ENCODE data around the gene EVA1B. TPM values are rescaled to one million over a fixed set of nuclear protein-coding genes. Genes with fewer than 3 reads are reported as not detected.
A peak's percentile ranks its signal among the peaks of the same experiment; 100 is the strongest.

EVA1B gene
- total RNA-seq, 1 donor from 2014 or later, result 10.6 TPM

- Histone ChIP-seq H3K4me1 (peaks cover 22% of the 10 kb centered on the region), H3K36me3 (peaks cover 73% of the 10 kb centered on the region), H3K4me3 (no peak overlapping the region), H3K27ac (replicated peaks) (no peak overlapping the region), H3K27me3 (ENCODE audit: low read depth) (no peaks in the 10 kb centered on the region), H3K9me3 (replicated peaks) (no peaks in the 10 kb centered on the region)
- intact Hi-C loops (cut with micrococcal nuclease), result no loop called here
- no peak for DNase-seq
- TF ChIP-seq CTCF (IDR thresholded peaks at IDR 0.05; ENCODE audit: borderline replicate concordance), result no peak
Measured at GRCh38 chr1:36345353-36345752, 21.9 kb upstream of the EVA1B start.

GRCh38 chr1:36344395-36344680 lies 20.9 kb upstream of the EVA1B start:
- H3K4me1 ChIP-seq, result peaks cover 22% of the 10 kb centered on the region
- no peak overlapping the region for H3K4me3 ChIP-seq
- H3K9me3 ChIP-seq (replicated peaks), result no peaks in the 10 kb centered on the region
- no peak for DNase-seq
- TF ChIP-seq CTCF (IDR thresholded peaks at IDR 0.05; ENCODE audit: borderline replicate concordance), result no peak
- intact Hi-C loops (cut with micrococcal nuclease), result no loop called here
- no peaks in the 10 kb centered on the region for H3K27me3 ChIP-seq (ENCODE audit: low read depth)
- no peak overlapping the region for H3K27ac ChIP-seq (replicated peaks)
- peaks cover 73% of the 10 kb centered on the region for H3K36me3 ChIP-seq

DNA sequence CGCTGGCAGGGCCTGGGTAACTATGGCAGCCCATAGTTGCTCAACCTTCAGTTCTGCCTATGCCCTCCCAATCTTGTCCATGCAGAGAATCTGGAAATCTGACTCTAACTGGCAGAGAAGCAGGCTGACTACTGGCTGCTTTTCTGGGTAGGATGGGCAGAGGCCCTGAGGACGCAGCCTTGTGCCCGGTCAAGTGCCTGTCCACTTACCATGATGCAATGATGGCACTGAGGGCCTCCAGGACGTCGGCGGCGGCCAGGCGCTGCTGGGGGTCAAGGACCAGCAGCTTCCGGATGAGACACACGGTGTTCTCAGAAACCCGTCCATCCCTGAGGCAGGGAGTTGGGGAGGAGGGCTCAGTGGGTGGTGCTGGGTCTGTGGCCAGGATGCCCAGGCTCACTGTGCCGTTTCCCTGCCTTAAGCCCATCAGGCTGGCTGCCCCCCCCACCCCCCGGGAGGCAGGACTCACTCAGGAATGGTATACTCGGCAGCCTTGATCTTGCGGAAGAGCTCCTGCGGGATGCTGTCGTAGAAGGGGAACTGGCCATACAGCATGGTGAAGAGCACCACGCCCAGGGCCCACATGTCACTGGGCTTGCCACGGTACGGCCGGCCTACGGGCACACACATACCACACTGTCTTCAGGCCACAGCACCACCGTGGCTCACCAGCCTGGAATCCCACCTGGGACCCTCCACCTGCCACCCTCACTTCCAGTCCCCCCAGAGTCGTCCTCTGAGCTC lies 20.4 kb upstream of the EVA1B start:
- Histone ChIP-seq H3K9me3 (replicated peaks) (no peaks in the 10 kb centered on the region), H3K27me3 (ENCODE audit: low read depth) (no peaks in the 10 kb centered on the region), H3K27ac (replicated peaks) (peak overlapping the region; percentile 51), H3K4me3 (no peak overlapping the region), H3K4me1 (peaks cover 22% of the 10 kb centered on the region), H3K36me3 (peaks cover 72% of the 10 kb centered on the region)
- no peak for TF ChIP-seq CTCF (IDR thresholded peaks at IDR 0.05; ENCODE audit: borderline replicate concordance)
- intact Hi-C loops (cut with micrococcal nuclease), result no loop called here
- no peak for DNase-seq

GRCh38 chr1:36342426-36343185 lies 19.2 kb upstream of the EVA1B start:
- DNase-seq, result no peak
- no peak overlapping the region for H3K4me3 ChIP-seq
- H3K36me3 ChIP-seq, result peaks cover 60% of the 10 kb centered on the region
- H3K9me3 ChIP-seq (replicated peaks), result no peaks in the 10 kb centered on the region
- TF ChIP-seq CTCF (IDR thresholded peaks at IDR 0.05; ENCODE audit: borderline replicate concordance), result peak; percentile 77
- H3K27ac ChIP-seq (replicated peaks), result peak overlapping the region; percentile 51
- intact Hi-C loops (cut with micrococcal nuclease), result no loop called here
- no peaks in the 10 kb centered on the region for H3K27me3 ChIP-seq (ENCODE audit: low read depth)
- H3K4me1 ChIP-seq, result peaks cover 32% of the 10 kb centered on the region

- DNase-seq, result no peak
- no peaks in the 10 kb centered on the region for H3K27me3 ChIP-seq (ENCODE audit: low read depth)
- H3K36me3 ChIP-seq, result peaks cover 52% of the 10 kb centered on the region
- intact Hi-C loops (cut with micrococcal nuclease), result no loop called here
- peaks cover 40% of the 10 kb centered on the region for H3K4me1 ChIP-seq
- no peaks in the 10 kb centered on the region for H3K9me3 ChIP-seq (replicated peaks)
- TF ChIP-seq CTCF (IDR thresholded peaks at IDR 0.05; ENCODE audit: borderline replicate concordance), result no peak
- H3K4me3 ChIP-seq, result no peak overlapping the region
- peak overlapping the region; percentile 51 for H3K27ac ChIP-seq (replicated peaks)
Measured at GRCh38 chr1:36341626-36342320, 18.3 kb upstream of the EVA1B start.

Data from left ventricle myocardium inferior (tissue), 1 donor.